H1 (cell line): ENCODE results near the gene LRRC74B. TPM values are rescaled to one million over a fixed set of nuclear protein-coding genes. Genes with fewer than 3 reads are reported as not detected.

ENCODE experiments used
- CTCF ChIA-PET: fragments of 300-600 bp; sonication (Branson Sonifier 250); formaldehyde crosslinking; loops from one replicate; lab custom pipeline; 2021; ENCODE audit not compliant: partially characterized antibody; lab: Charles Lee
- POLR2A ChIA-PET: fragments of 300-600 bp; sonication (Branson Sonifier 250); formaldehyde crosslinking; loops from one replicate; lab custom pipeline; 2021; ENCODE audit warnings: inconsistent platforms; ENCODE audit not compliant: partially characterized antibody; lab: Charles Lee
- DNase-seq, 2 experiments: peaks; one replicate each; pipeline versions ENCODE4 v3.0.0 to v3.0.0-alpha.2; 2010 to 2022; ENCODE audit warnings: low spot score in 2 of 2, low read depth in 1 of 2, mixed read lengths in 1 of 2
- FAIRE-seq: peaks from 2 replicates; lab custom pipeline; 2011; peaks lifted over from hg19 to GRCh38; lab: Jason Lieb, UNC
- H2AFZ ChIP-seq: 2 replicates; pipeline ENCODE4 v1.8.1; 2012; ENCODE audit warnings: low read length, inconsistent platforms
- H2AK5ac ChIP-seq: 2 replicates; pipeline ENCODE4 v1.6.1; 2013; ENCODE audit warnings: low read depth, low read length
- H2BK120ac ChIP-seq: replicated peaks from 2 replicates; pipeline ENCODE3; 2013; ENCODE audit warnings: low read depth, low read length, inconsistent platforms
- H2BK12ac ChIP-seq: 2 replicates; pipeline ENCODE4 v1.6.1; 2013; ENCODE audit warnings: low read depth, low read length
- H2BK15ac ChIP-seq: 2 replicates; pipeline ENCODE4 v1.6.1; 2013; ENCODE audit warnings: low read length
- H2BK20ac ChIP-seq: 2 replicates; pipeline ENCODE4 v1.6.1; 2013; ENCODE audit warnings: low read length
- H2BK5ac ChIP-seq: 2 replicates; pipeline ENCODE4 v1.6.1; 2013; ENCODE audit warnings: low read depth, low read length
- H3K14ac ChIP-seq: 2 replicates; pipeline ENCODE4 v1.6.1; 2013; ENCODE audit warnings: inconsistent platforms; ENCODE audit not compliant: insufficient read length
- H3K18ac ChIP-seq: 2 replicates; pipeline ENCODE4 v1.6.1; 2013; ENCODE audit warnings: low read length; ENCODE audit errors: extremely low read depth
- H3K23ac ChIP-seq: 2 replicates; pipeline ENCODE4 v1.6.1; 2013; ENCODE audit warnings: inconsistent platforms; ENCODE audit not compliant: insufficient read length
- H3K23me2 ChIP-seq: 2 replicates; pipeline ENCODE4 v1.6.1; 2013; ENCODE audit warnings: low read depth, low read length
- H3K27ac ChIP-seq: 2 replicates; pipeline ENCODE4 v1.6.1; 2011; ENCODE audit warnings: low read depth, low read length, inconsistent platforms
- H3K27me3 ChIP-seq, 4 experiments: replicated peaks in 1 of 4; 1 replicate in 1 of 4; 2 replicates in 3 of 4; pipeline versions ENCODE4 v1.6.1 to v1.8.1; 2011 to 2013; ENCODE audit warnings: low read length in 3 of 4, mild to moderate bottlenecking in 3 of 4, inconsistent platforms in 2 of 4, mixed read lengths in 2 of 4, moderate library complexity in 1 of 4; ENCODE audit not compliant: control insufficient read depth in 3 of 4, insufficient read depth in 3 of 4; ENCODE audit errors: extremely low read depth in 1 of 4
- H3K36me3 ChIP-seq, 4 experiments: 2 replicates each; pipeline versions ENCODE4 v1.6.1 to v1.8.1; 2011 to 2013; ENCODE audit warnings: mild to moderate bottlenecking in 4 of 4, low read length in 3 of 4, moderate library complexity in 2 of 4, control low read depth in 1 of 4, inconsistent platforms in 1 of 4; ENCODE audit not compliant: insufficient read depth in 4 of 4, control insufficient read depth in 2 of 4
- H3K4ac ChIP-seq: replicated peaks from 2 replicates; pipeline ENCODE3; 2013; ENCODE audit warnings: low read length, low read depth, mixed read lengths, inconsistent platforms; ENCODE audit not compliant: insufficient read length
- H3K4me1 ChIP-seq, 4 experiments: replicated peaks in 1 of 4; 1 replicate in 1 of 4; 2 replicates in 3 of 4; pipeline versions ENCODE4 v1.6.1 to v1.8.1; 2011 to 2013; ENCODE audit warnings: low read length in 3 of 4, inconsistent platforms in 2 of 4, mixed read lengths in 1 of 4; ENCODE audit not compliant: insufficient read depth in 4 of 4, control insufficient read depth in 3 of 4
- H3K4me2 ChIP-seq, 2 experiments: 2 replicates each; pipeline versions ENCODE4 v1.6.1 to v1.8.1; 2011 to 2013; ENCODE audit warnings: low read depth in 2 of 2, low read length in 2 of 2, control low read depth in 1 of 2, inconsistent platforms in 1 of 2, mild to moderate bottlenecking in 1 of 2; ENCODE audit not compliant: insufficient read depth in 1 of 2
- H3K4me3 ChIP-seq, 4 experiments: fragments of 200-600, 300-600 bp in 1 of 4; sonication (generic), shearing (Covaris generic), sonication (Bioruptor Twin) in 1 of 4; 2 replicates each; pipeline versions ENCODE4 v1.5.1 to v1.8.1; 2011 to 2016; ENCODE audit warnings: low read length in 4 of 4, low read depth in 3 of 4, control low read depth in 2 of 4, inconsistent platforms in 2 of 4, mild to moderate bottlenecking in 2 of 4, mixed read lengths in 1 of 4, moderate library complexity in 1 of 4; ENCODE audit not compliant: insufficient read depth in 2 of 4; ENCODE audit errors: extremely low read depth in 1 of 4
- H3K56ac ChIP-seq: replicated peaks from 2 replicates; pipeline ENCODE3; 2013; ENCODE audit warnings: low read depth, mild to moderate bottlenecking, mixed read lengths, low read length, inconsistent platforms; ENCODE audit not compliant: insufficient read length
- H3K79me1 ChIP-seq: 2 replicates; pipeline ENCODE4 v1.6.1; 2013; ENCODE audit warnings: low read depth, low read length, control low read depth
- H3K79me2 ChIP-seq, 2 experiments: 2 replicates each; pipeline versions ENCODE4 v1.6.1 to v1.8.1; 2012 to 2013; ENCODE audit warnings: low read length in 2 of 2, mild to moderate bottlenecking in 2 of 2, inconsistent platforms in 1 of 2; ENCODE audit not compliant: insufficient read depth in 2 of 2, control insufficient read depth in 1 of 2
- H3K9ac ChIP-seq, 4 experiments: replicated peaks in 1 of 4; 1 replicate in 1 of 4; 2 replicates in 3 of 4; pipeline versions ENCODE4 v1.6.1 to v1.8.1; 2011 to 2013; ENCODE audit warnings: low read depth in 3 of 4, low read length in 3 of 4, control low read depth in 2 of 4, mild to moderate bottlenecking in 2 of 4, moderate library complexity in 2 of 4, inconsistent platforms in 1 of 4; ENCODE audit errors: extremely low read depth in 1 of 4
- H3K9me3 ChIP-seq, 2 experiments: 2 replicates each; pipeline versions ENCODE4 v1.6.1 to v1.8.1; 2012 to 2013; ENCODE audit warnings: mild to moderate bottlenecking in 2 of 2, moderate library complexity in 2 of 2, control low read depth in 1 of 2, inconsistent platforms in 1 of 2, low read depth in 1 of 2, low read length in 1 of 2, mixed read lengths in 1 of 2; ENCODE audit not compliant: insufficient read depth in 2 of 2
- H4K20me1 ChIP-seq, 2 experiments: replicated peaks in 1 of 2; 2 replicates each; pipeline versions ENCODE3 to v1.8.1; 2011 to 2013; ENCODE audit warnings: inconsistent platforms in 2 of 2, low read length in 2 of 2, mild to moderate bottlenecking in 1 of 2; ENCODE audit not compliant: insufficient read depth in 2 of 2, control insufficient read depth in 1 of 2
- H4K5ac ChIP-seq: 2 replicates; pipeline ENCODE4 v1.6.1; 2013; ENCODE audit warnings: low read length, low read depth, mixed read lengths, inconsistent platforms; ENCODE audit not compliant: insufficient read length
- H4K8ac ChIP-seq: 2 replicates; pipeline ENCODE4 v1.8.0; 2013; ENCODE audit warnings: mild to moderate bottlenecking, moderate library complexity, low read length, inconsistent platforms; ENCODE audit not compliant: insufficient read depth; ENCODE audit errors: extremely low read depth
- H4K91ac ChIP-seq: replicated peaks from 2 replicates; pipeline ENCODE3; 2013; ENCODE audit warnings: low read length, mixed read lengths, inconsistent platforms; ENCODE audit not compliant: insufficient read length
- BACH1 ChIP-seq: IDR thresholded peaks from 2 replicates; pipeline ENCODE4 v1.6.1; 2012; ENCODE audit warnings: low read length, improper control_type of control experiment
- BRCA1 ChIP-seq: IDR thresholded peaks from 2 replicates; pipeline ENCODE4 v1.6.1; 2012; ENCODE audit warnings: low read depth, low read length, improper control_type of control experiment
- CREB1 ChIP-seq: IDR thresholded peaks from 2 replicates; pipeline ENCODE4 v1.6.1; 2012; ENCODE audit warnings: inconsistent platforms
- CTBP2 ChIP-seq: IDR thresholded peaks from 2 replicates; pipeline ENCODE4 v1.7.0; 2011; ENCODE audit warnings: borderline replicate concordance, mild to moderate bottlenecking, moderate library complexity, mixed read lengths, low read length; ENCODE audit not compliant: insufficient read depth, insufficient read length
- EGR1 ChIP-seq: IDR thresholded peaks from 2 replicates; pipeline ENCODE4 v1.6.1; 2011; ENCODE audit warnings: low read depth, low read length, borderline replicate concordance
- FOSL1 ChIP-seq: IDR thresholded peaks from 2 replicates; pipeline ENCODE4 v1.6.1; 2011; ENCODE audit warnings: mild to moderate bottlenecking, low read depth, low read length, moderate library complexity; ENCODE audit not compliant: insufficient read depth
- JUND ChIP-seq: IDR thresholded peaks from 2 replicates; pipeline ENCODE4 v1.6.1; 2011; ENCODE audit warnings: mild to moderate bottlenecking, improper control_type of control experiment, low read length
- KDM4A ChIP-seq: IDR thresholded peaks from one replicate; pipeline ENCODE4 v1.7.1; 2012; ENCODE audit warnings: low read depth, mild to moderate bottlenecking, moderate library complexity, low read length, inconsistent platforms; ENCODE audit not compliant: severe bottlenecking
- NANOG ChIP-seq: IDR thresholded peaks from 2 replicates; pipeline ENCODE4 v1.6.1; 2011; ENCODE audit warnings: low read length, low read depth, mild to moderate bottlenecking, inconsistent platforms; ENCODE audit not compliant: insufficient read depth, poor library complexity, severe bottlenecking
- NRF1 ChIP-seq: IDR thresholded peaks from 2 replicates; pipeline ENCODE4 v1.6.1; 2011; ENCODE audit warnings: mild to moderate bottlenecking, low read depth, low read length, improper control_type of control experiment
- SP1 ChIP-seq: IDR thresholded peaks from 2 replicates; pipeline ENCODE4 v1.6.1; 2011; ENCODE audit warnings: low read depth, low read length
- SP2 ChIP-seq: IDR thresholded peaks from 2 replicates; pipeline ENCODE4 v1.6.1; 2012; ENCODE audit warnings: mild to moderate bottlenecking, low read length, inconsistent platforms
- SRF ChIP-seq: IDR thresholded peaks from 2 replicates; pipeline ENCODE4 v1.6.1; 2011; ENCODE audit warnings: mild to moderate bottlenecking, low read depth, low read length, moderate library complexity
- SUZ12 ChIP-seq: fragments of 200-600 bp; sonication (generic); IDR thresholded peaks from 2 replicates; pipeline ENCODE4 v1.6.1; 2012; ENCODE audit warnings: mild to moderate bottlenecking, inconsistent platforms, low read length, moderate library complexity, mixed read lengths
- ZNF274 ChIP-seq: IDR thresholded peaks from 2 replicates; pipeline ENCODE4 v1.7.0; 2012; ENCODE audit warnings: low read length, borderline replicate concordance; ENCODE audit errors: extremely low read depth
- WGBS, 2 experiments: shearing (Covaris generic) in 1 of 2; methylation state at CpG; one replicate each; pipeline versions ENCODE4 v1.1.6 to v1.1.7; 2013 to 2015; ENCODE audit warnings: low lambda C conversion rate in 2 of 2, mixed read lengths in 2 of 2, inconsistent platforms in 1 of 2, low coverage in 1 of 2, missing lambda C conversion rate in 1 of 2; ENCODE audit not compliant: insufficient replicate concordance in 2 of 2, insufficient coverage in 1 of 2, insufficient read length in 1 of 2; ENCODE audit errors: extremely low coverage in 1 of 2, missing lambda C conversion rate in 1 of 2; 5-methylcytosine and 5-hydroxymethylcytosine counted together
- polyA plus RNA-seq, 7 experiments: library from polyadenylated mRNA; depleted of rRNA in 3 of 7; stranded (reverse) in 5 of 7; unstranded in 2 of 7; fragments of >200 nt in 5 of 7; fragments of 200-250 nt in 2 of 7; gene quantifications; 1 replicate in 5 of 7; 2 replicates in 1 of 7; 4 replicates in 1 of 7; pipeline versions ENCODE4 v1.2.1 to v1.2.3, GENCODE V29; 2011 to 2013; ENCODE audit warnings: missing spikeins in 2 of 7, mixed read lengths in 2 of 7
- total RNA-seq: library from RNA; stranded (reverse); fragmentation: NEBNext Ultra II Directional; extraction: Animal tissue kit (Norgen Biotek cat#: 25700); gene quantifications from 2 replicates; pipeline ENCODE4 v1.2.1, GENCODE V29; 2021

LRRC74B gene
- total and polyA plus RNA-seq, 2 of the 8 experiments (the other 6 are each of a cell fraction or from before 2014, with no cell fraction given): not detected

GRCh38 chr22:21034989-21035388, 10.8 kb upstream of the LRRC74B start:
- no peak overlapping the region for H2BK5ac ChIP-seq
- 80% methylated on average over 3 of the region's 3 CpGs; no CpG with 5 or more reads in 1 of the 2 experiments for WGBS, 2 experiments
- H3K9me3 ChIP-seq: no peaks in the 10 kb centered on the region
- no peak overlapping the region for H2AFZ ChIP-seq
- DNase-seq: no peak
- H3K4me3 ChIP-seq: no peak overlapping the region
- no peaks in the 10 kb centered on the region for H4K20me1 ChIP-seq
- no peak overlapping the region for H3K56ac ChIP-seq
- no peaks in the 10 kb centered on the region for H3K79me1 ChIP-seq
- no peak overlapping the region for H4K91ac ChIP-seq
- H3K27me3 ChIP-seq: peaks cover 6 to 31% (median 26%) of the 10 kb centered on the region in 4 experiments
- no peak overlapping the region for H3K23ac ChIP-seq
- ChIA-PET CTCF (interaction anchor here (1.3 to 5.5 kb wide), 2 partner anchors 14 to 72 kb away, joined by 4 to 37 read pairs; no protein-coding TSS in a partner anchor), POLR2A (no interaction called here)
- H3K9ac ChIP-seq: no peak overlapping the region
- H3K4me2 ChIP-seq: no peak overlapping the region
- H3K14ac ChIP-seq: no peak overlapping the region
- H2BK20ac ChIP-seq: no peak overlapping the region
- H2AK5ac ChIP-seq: no peak overlapping the region
- H3K4me1 ChIP-seq: peaks cover 0 to 4% (median 2%) of the 10 kb centered on the region in 4 experiments; a peak in 3 of 7 replicates
- no peak overlapping the region for H3K18ac ChIP-seq
- no peak overlapping the region for H3K27ac ChIP-seq
- no peak overlapping the region for H2BK12ac ChIP-seq
- H4K8ac ChIP-seq: no peak overlapping the region
- H4K5ac ChIP-seq: no peak overlapping the region
- no peaks in the 10 kb centered on the region for H3K36me3 ChIP-seq
- H2BK15ac ChIP-seq: no peak overlapping the region
- FAIRE-seq: no peak
- no peaks in the 10 kb centered on the region for H3K79me2 ChIP-seq
- no peak overlapping the region for H3K4ac ChIP-seq
- H3K23me2 ChIP-seq: peaks cover 9% of the 10 kb centered on the region; the same call in 1 of the 2 replicates
- H2BK120ac ChIP-seq: no peak overlapping the region
- no peak for TF ChIP-seq KDM4A
- no peak for TF ChIP-seq BRCA1
- TF ChIP-seq SP2: no peak
- no peak for TF ChIP-seq FOSL1
- no peak for TF ChIP-seq JUND
- no peak for TF ChIP-seq ZNF274
- TF ChIP-seq SRF: no peak
- no peak for TF ChIP-seq SUZ12
- TF ChIP-seq EGR1: no peak
- TF ChIP-seq NRF1: no peak
- TF ChIP-seq SP1: no peak
- TF ChIP-seq NANOG: no peak
- TF ChIP-seq BACH1: no peak
- TF ChIP-seq CTBP2: no peak
- no peak for TF ChIP-seq CREB1
